ENCODE results near the gene UROC1.

UROC1 gene

GRCh38 chr3:126494204-126494969 lies 23.2 kb downstream of the UROC1 start:
- DNase-seq: no peak

GRCh38 chr3:126493739-126494138 lies 23.8 kb downstream of the UROC1 start:
- no peak for DNase-seq

GRCh38 chr3:126493051-126493450 lies 24.5 kb downstream of the UROC1 start:
- no peak for DNase-seq

- no peak for DNase-seq
Observed at GRCh38 chr3:126491221-126492013, 26.2 kb downstream of the UROC1 start.

- no peak for DNase-seq
Observed at GRCh38 chr3:126490619-126491018, 27.0 kb downstream of the UROC1 start.

- no peak for DNase-seq
Observed at GRCh38 chr3:126488886-126489569, 28.5 kb downstream of the UROC1 start.

- no peak for DNase-seq
Observed at GRCh38 chr3:126488185-126488584, 29.4 kb downstream of the UROC1 start.

- DNase-seq: no peak
Observed at GRCh38 chr3:126487151-126487771, 30.3 kb downstream of the UROC1 start.

DNA sequence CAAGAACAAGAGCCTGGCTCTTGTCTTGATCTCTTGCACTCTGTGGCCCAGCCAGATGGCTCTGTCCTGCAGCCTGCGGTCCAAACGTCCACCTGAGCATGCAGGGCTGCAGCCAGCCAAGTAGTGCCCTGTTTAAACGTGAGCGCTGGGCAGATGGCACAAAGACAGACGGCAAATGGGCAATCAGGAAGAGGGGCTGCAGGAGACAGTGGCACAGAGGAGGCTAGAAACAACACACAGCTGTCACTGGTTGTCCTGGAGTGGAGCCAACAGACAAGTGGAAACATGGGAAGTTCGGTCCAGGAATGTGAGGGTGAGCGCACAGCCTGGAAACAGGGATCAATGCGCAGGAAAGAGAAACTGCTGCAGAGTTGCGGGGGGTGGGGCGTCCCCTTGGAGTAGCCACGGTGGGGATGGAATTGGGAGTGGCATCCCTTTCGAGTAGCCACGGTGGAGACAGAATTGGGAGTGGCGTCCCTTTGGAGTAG lies 31.2 kb downstream of the UROC1 start:
- no peak for DNase-seq

DNA sequence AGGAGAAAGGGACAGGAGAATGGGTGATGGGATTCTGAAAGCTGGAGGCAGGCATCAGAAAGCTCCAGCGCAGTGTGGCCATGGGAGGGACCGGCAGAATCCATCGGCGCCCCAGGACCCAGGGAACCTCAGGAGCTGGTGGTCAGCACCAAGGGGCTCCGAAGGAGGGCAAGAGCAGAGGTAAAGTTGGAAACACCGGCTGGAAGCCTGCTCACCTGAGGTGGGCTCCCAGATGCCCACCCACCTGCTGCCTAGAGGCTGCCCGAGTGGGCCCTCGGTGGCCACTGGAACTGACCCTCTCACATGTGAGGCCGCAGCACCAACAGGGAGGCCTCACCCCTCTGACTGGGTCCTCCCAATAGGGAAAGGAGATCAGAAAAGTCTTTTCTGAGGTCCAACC lies 31.6 kb downstream of the UROC1 start:
- no peak for DNase-seq

GRCh38 chr3:126485176-126485897 lies 32.2 kb downstream of the UROC1 start:
- no peak for DNase-seq

- DNase-seq: no peak
Observed at GRCh38 chr3:126484662-126485061, 32.9 kb downstream of the UROC1 start.

- no peak for DNase-seq
Observed at GRCh38 chr3:126484148-126484547, 33.4 kb downstream of the UROC1 start.

GRCh38 chr3:126483321-126483761 lies 34.2 kb downstream of the UROC1 start:
- DNase-seq: no peak

DNA sequence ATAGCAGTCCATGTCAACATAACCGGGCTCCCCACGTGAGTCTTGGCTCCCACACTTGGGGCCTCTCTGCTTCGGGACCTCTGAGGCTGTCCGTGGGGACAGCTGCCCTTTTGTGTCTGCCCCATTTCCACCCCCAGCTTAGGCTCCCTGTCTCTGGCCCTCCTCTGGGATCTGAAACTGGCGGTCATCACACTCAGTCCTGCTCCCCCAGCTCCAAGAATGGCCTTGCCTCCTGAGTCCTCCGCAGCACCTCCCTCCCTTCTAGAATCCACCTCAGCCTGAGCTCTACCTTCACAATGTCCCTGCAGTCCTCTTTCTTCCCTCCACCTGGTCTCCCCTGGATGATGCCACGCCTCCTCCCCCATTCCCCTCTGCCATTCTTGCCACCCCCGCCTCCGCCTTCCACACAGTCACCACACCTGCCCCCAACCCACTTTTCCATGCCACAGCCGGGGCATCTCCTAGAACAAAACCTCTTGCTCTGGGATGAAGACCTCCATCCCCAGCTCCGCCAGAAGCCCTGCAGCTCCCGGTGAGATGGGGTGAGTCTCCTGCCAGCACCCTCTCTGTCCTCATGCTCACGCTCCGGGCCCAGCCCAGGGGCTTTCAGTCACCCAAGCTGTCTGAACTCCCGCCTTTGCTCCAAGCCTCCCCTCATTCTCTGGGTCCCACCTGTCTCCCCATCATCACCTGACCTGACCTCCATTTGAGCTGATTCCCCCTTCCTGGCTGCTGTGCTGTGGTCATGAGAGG lies 34.9 kb downstream of the UROC1 start:
- DNase-seq: no peak

- DNase-seq: no peak
Observed at GRCh38 chr3:126481808-126482502, 35.6 kb downstream of the UROC1 start.

- DNase-seq: no peak
Observed at GRCh38 chr3:126480861-126481260, 36.7 kb downstream of the UROC1 start.

GRCh38 chr3:126480206-126480605 lies 37.4 kb downstream of the UROC1 start:
- DNase-seq: no peak

GRCh38 chr3:126479642-126480041 lies 37.9 kb downstream of the UROC1 start:
- DNase-seq: no peak

GRCh38 chr3:126478581-126479310 lies 38.8 kb downstream of the UROC1 start:
- DNase-seq: no peak

Measured in central memory CD4-positive, alpha-beta T cell (primary cell).